Mesenchymal stem cell (in vitro differentiated cells and primary cell): ENCODE data around the gene TRDN.
"Not testable (repeated sequence)": the region's sequence is repeated elsewhere in the genome, so short reads cannot be mapped to it uniquely, and the experiment has no call there.

ENCODE experiments used
- DNase-seq: peaks from one replicate; pipeline ENCODE4 v3.0.0-alpha.2; 2013
- H2AFZ ChIP-seq: one replicate; pipeline ENCODE4 v1.6.1; 2013; ENCODE audit warnings: low read depth, mild to moderate bottlenecking, control low read depth, inconsistent platforms, low read length, moderate library complexity
- H2AK5ac ChIP-seq: 2 replicates; pipeline ENCODE4 v1.6.1; 2013; ENCODE audit warnings: low read length, moderate library complexity, mild to moderate bottlenecking, inconsistent platforms; ENCODE audit not compliant: severe bottlenecking
- H2BK120ac ChIP-seq: one replicate; pipeline ENCODE4 v1.6.1; 2013; ENCODE audit warnings: low read depth, mild to moderate bottlenecking, inconsistent platforms, low read length, moderate library complexity
- H2BK12ac ChIP-seq, 2 experiments: one replicate each; pipeline ENCODE4 v1.6.1; 2013; ENCODE audit warnings: inconsistent platforms in 2 of 2, low read length in 2 of 2, mild to moderate bottlenecking in 2 of 2, moderate library complexity in 2 of 2, control low read depth in 1 of 2
- H2BK15ac ChIP-seq: one replicate; pipeline ENCODE4 v1.6.1; 2013; ENCODE audit warnings: mild to moderate bottlenecking, low read depth, inconsistent platforms; ENCODE audit not compliant: poor library complexity, severe bottlenecking
- H2BK5ac ChIP-seq: 2 replicates; pipeline ENCODE4 v1.6.1; 2013; ENCODE audit warnings: low read depth, mild to moderate bottlenecking, low read length, control low read depth, inconsistent platforms; ENCODE audit not compliant: poor library complexity, severe bottlenecking
- H3K14ac ChIP-seq, 2 experiments: one replicate each; pipeline ENCODE4 v1.6.1; 2013; ENCODE audit warnings: inconsistent platforms in 2 of 2, low read length in 2 of 2, control low read depth in 1 of 2, mild to moderate bottlenecking in 1 of 2, moderate library complexity in 1 of 2
- H3K18ac ChIP-seq, 2 experiments: one replicate each; pipeline ENCODE4 v1.6.1; 2013; ENCODE audit warnings: inconsistent platforms in 2 of 2, low read length in 2 of 2, control low read depth in 1 of 2, low read depth in 1 of 2, mild to moderate bottlenecking in 1 of 2
- H3K23ac ChIP-seq, 2 experiments: one replicate each; pipeline ENCODE4 v1.6.1; 2013; ENCODE audit warnings: inconsistent platforms in 2 of 2, low read length in 2 of 2, mild to moderate bottlenecking in 2 of 2, moderate library complexity in 2 of 2, control low read depth in 1 of 2
- H3K27ac ChIP-seq: 2 replicates; pipeline ENCODE4 v1.5.1; 2013; ENCODE audit warnings: mild to moderate bottlenecking, moderate library complexity, low read length, control low read depth, inconsistent platforms; ENCODE audit not compliant: poor library complexity, severe bottlenecking
- H3K27me3 ChIP-seq, 2 experiments: 2 replicates each; pipeline versions ENCODE4 v1.6.1 to v1.7.0; 2013; ENCODE audit warnings: low read length in 2 of 2, mild to moderate bottlenecking in 2 of 2, moderate library complexity in 2 of 2, control low read depth in 1 of 2, inconsistent platforms in 1 of 2; ENCODE audit not compliant: control insufficient read depth in 1 of 2, insufficient read depth in 1 of 2
- H3K36me3 ChIP-seq, 2 experiments: 2 replicates each; pipeline versions ENCODE4 v1.6.1 to v1.7.0; 2013; ENCODE audit warnings: low read length in 2 of 2, control low read depth in 1 of 2, inconsistent platforms in 1 of 2, low read depth in 1 of 2, mild to moderate bottlenecking in 1 of 2; ENCODE audit not compliant: insufficient read depth in 2 of 2, control insufficient read depth in 1 of 2
- H3K4ac ChIP-seq, 2 experiments: one replicate each; pipeline ENCODE4 v1.6.1; 2013; ENCODE audit warnings: inconsistent platforms in 2 of 2, low read length in 2 of 2, mild to moderate bottlenecking in 2 of 2, moderate library complexity in 2 of 2, control low read depth in 1 of 2, low read depth in 1 of 2
- H3K4me1 ChIP-seq: 2 replicates; pipeline ENCODE4 v1.6.1; 2013; ENCODE audit warnings: low read depth, low read length, control low read depth; ENCODE audit not compliant: control insufficient read depth, insufficient read depth
- H3K4me2 ChIP-seq: 2 replicates; pipeline ENCODE4 v1.6.1; 2013; ENCODE audit warnings: low read length, mild to moderate bottlenecking, inconsistent platforms; ENCODE audit not compliant: poor library complexity, severe bottlenecking
- H3K4me3 ChIP-seq, 2 experiments: 2 replicates each; pipeline versions ENCODE4 v1.5.1 to v1.7.0; 2013; ENCODE audit warnings: low read length in 2 of 2, mild to moderate bottlenecking in 2 of 2, control low read depth in 1 of 2, low read depth in 1 of 2; ENCODE audit not compliant: insufficient read depth in 1 of 2
- H3K79me1 ChIP-seq: replicated peaks from 2 replicates; pipeline ENCODE4 v1.6.1; 2013; ENCODE audit warnings: mild to moderate bottlenecking, control low read depth, low read length, inconsistent platforms; ENCODE audit not compliant: poor library complexity, severe bottlenecking
- H3K9ac ChIP-seq: 2 replicates; pipeline ENCODE4 v1.7.0; 2013; ENCODE audit warnings: mild to moderate bottlenecking, low read length, moderate library complexity
- H3K9me3 ChIP-seq: 2 replicates; pipeline ENCODE4 v1.7.0; 2013; ENCODE audit warnings: mild to moderate bottlenecking, low read length; ENCODE audit not compliant: control insufficient read depth
- H4K8ac ChIP-seq: one replicate; pipeline ENCODE4 v1.6.1; 2013; ENCODE audit warnings: inconsistent platforms, mild to moderate bottlenecking, low read length, moderate library complexity
- H4K91ac ChIP-seq: one replicate; pipeline ENCODE4 v1.6.1; 2013; ENCODE audit warnings: mild to moderate bottlenecking, low read length, inconsistent platforms
- WGBS: methylation state at CpG from one replicate; pipeline ENCODE4 v1.1.7; 2013; ENCODE audit warnings: mixed read lengths; 5-methylcytosine and 5-hydroxymethylcytosine counted together

Gene TRDN

GRCh38 chr6:123489589-123489988, 147.2 kb downstream of the TRDN start:
- no peak overlapping the region for H3K4me3 ChIP-seq
- no peak overlapping the region for H2BK5ac ChIP-seq
- H3K27me3 ChIP-seq: no peaks in the 10 kb centered on the region
- WGBS: no CpG with 5 or more reads among the region's 1 CpG
- no peak overlapping the region for H3K14ac ChIP-seq
- no peak overlapping the region for H2BK15ac ChIP-seq
- no peak overlapping the region for H3K4me2 ChIP-seq
- DNase-seq: no peak
- H2BK12ac ChIP-seq: no peak overlapping the region
- H2AK5ac ChIP-seq: no peak overlapping the region
- no peak overlapping the region for H4K8ac ChIP-seq
- H2AFZ ChIP-seq: no peak overlapping the region
- no peaks in the 10 kb centered on the region for H3K9me3 ChIP-seq
- H3K9ac ChIP-seq: no peak overlapping the region
- no peak overlapping the region for H3K27ac ChIP-seq
- H3K79me1 ChIP-seq: no peaks in the 10 kb centered on the region
- H3K18ac ChIP-seq: no peak overlapping the region
- H3K23ac ChIP-seq: no peak overlapping the region
- H2BK120ac ChIP-seq: no peak overlapping the region
- no peak overlapping the region for H4K91ac ChIP-seq
- no peaks in the 10 kb centered on the region for H3K4me1 ChIP-seq
- H3K4ac ChIP-seq: no peak overlapping the region
- H3K36me3 ChIP-seq: no peaks in the 10 kb centered on the region

- Histone ChIP-seq H3K79me1 (no peaks in the 10 kb centered on the region), H2BK12ac (no peak overlapping the region), H2BK5ac (no peak overlapping the region), H3K27ac (no peak overlapping the region), H4K8ac (no peak overlapping the region), H3K4ac (no peak overlapping the region), H4K91ac (no peak overlapping the region), H2AFZ (no peak overlapping the region), H3K14ac (no peak overlapping the region), H3K27me3 (no peaks in the 10 kb centered on the region), H2AK5ac (no peak overlapping the region), H3K4me3 (no peak overlapping the region), H3K36me3 (no peaks in the 10 kb centered on the region), H2BK15ac (no peak overlapping the region), H3K9ac (no peak overlapping the region), H3K18ac (no peak overlapping the region), H3K9me3 (no peaks in the 10 kb centered on the region), H2BK120ac (no peak overlapping the region), H3K23ac (no peak overlapping the region), H3K4me1 (no peaks in the 10 kb centered on the region), H3K4me2 (no peak overlapping the region)
- DNase-seq: no peak
- no CpG with 5 or more reads among the region's 1 CpG for WGBS
These were observed 155.8 kb downstream of the TRDN start for GRCh38 chr6:123480986-123481385.

- H3K4me2 ChIP-seq, H3K36me3 ChIP-seq, DNase-seq, H3K79me1 ChIP-seq, H3K18ac ChIP-seq, H2BK12ac ChIP-seq, H2BK15ac ChIP-seq, H3K4me1 ChIP-seq, H2AK5ac ChIP-seq, H3K4ac ChIP-seq, H2AFZ ChIP-seq, H2BK120ac ChIP-seq, H4K91ac ChIP-seq, H3K27me3 ChIP-seq, H4K8ac ChIP-seq, H2BK5ac ChIP-seq, H3K23ac ChIP-seq, H3K9ac ChIP-seq, H3K9me3 ChIP-seq, H3K27ac ChIP-seq, H3K14ac ChIP-seq, H3K4me3 ChIP-seq: not testable (repeated sequence)
- 92% methylated on average over 29 of the region's 29 CpGs for WGBS
These were observed 164.6 kb downstream of the TRDN start for GRCh38 chr6:123472025-123472702.

GRCh38 chr6:123467392-123467791, 169.4 kb downstream of the TRDN start:
- H3K9ac ChIP-seq: no peak overlapping the region
- H3K4ac ChIP-seq: no peak overlapping the region
- H2BK15ac ChIP-seq: no peak overlapping the region
- no peak overlapping the region for H3K4me2 ChIP-seq
- H3K36me3 ChIP-seq: no peaks in the 10 kb centered on the region
- no peak for DNase-seq
- no peak overlapping the region for H2AK5ac ChIP-seq
- no peaks in the 10 kb centered on the region for H3K79me1 ChIP-seq
- no peaks in the 10 kb centered on the region for H3K4me1 ChIP-seq
- WGBS: no CpG with 5 or more reads among the region's 2 CpGs
- H3K18ac ChIP-seq: no peak overlapping the region
- no peak overlapping the region for H2BK12ac ChIP-seq
- no peak overlapping the region for H2AFZ ChIP-seq
- no peaks in the 10 kb centered on the region for H3K27me3 ChIP-seq
- no peaks in the 10 kb centered on the region for H3K9me3 ChIP-seq
- no peak overlapping the region for H3K23ac ChIP-seq
- H2BK120ac ChIP-seq: no peak overlapping the region
- H2BK5ac ChIP-seq: no peak overlapping the region
- H4K91ac ChIP-seq: no peak overlapping the region
- H3K27ac ChIP-seq: no peak overlapping the region
- no peak overlapping the region for H3K14ac ChIP-seq
- no peak overlapping the region for H3K4me3 ChIP-seq
- H4K8ac ChIP-seq: no peak overlapping the region
